Measurements from ENCODE around the gene SLC4A1.
A peak's percentile ranks its signal among the peaks of the same experiment; 100 is the strongest.

The SLC4A1 gene

DNA sequence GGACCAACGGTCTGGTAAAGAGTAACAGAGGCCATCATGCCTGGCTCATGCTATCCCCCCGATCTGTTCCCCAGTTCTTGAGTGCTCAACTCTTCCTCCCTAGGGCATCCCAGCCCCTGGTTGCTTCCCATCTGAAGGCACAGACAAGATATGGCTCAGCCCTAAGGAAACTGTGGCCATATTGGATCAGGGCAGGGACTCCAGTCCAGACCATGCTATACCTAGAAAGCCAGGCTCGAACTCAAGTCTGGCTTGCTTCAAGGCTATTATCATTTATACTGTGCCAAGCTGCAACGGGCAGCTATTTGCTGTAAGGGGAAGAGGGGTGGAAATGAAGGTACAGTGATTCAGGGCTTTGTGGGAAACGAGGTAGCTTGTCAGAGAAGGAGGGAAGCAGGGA is 51.2 kb downstream of the SLC4A1 start:
- peaks cover 41% of the 10 kb centered on the region for H3K4me1 ChIP-seq (ENCODE audit: control insufficient read depth, insufficient read depth, low read length, poor library complexity, severe bottlenecking)
- peaks cover 38% of the 10 kb centered on the region for H3K36me3 ChIP-seq (ENCODE audit: control insufficient read depth, insufficient read depth, low read length)
- H3K9me3 ChIP-seq (ENCODE audit: control insufficient read depth, low read length) = no peaks in the 10 kb centered on the region
- H3K4me3 ChIP-seq (ENCODE audit: insufficient read depth, low read depth, low read length, poor library complexity, severe bottlenecking) = peak overlapping the region; percentile 8
- no peaks in the 10 kb centered on the region for H3K27me3 ChIP-seq (replicated peaks; ENCODE audit: control insufficient read depth, insufficient read depth, low read length, poor library complexity, severe bottlenecking)
- H3K27ac ChIP-seq (ENCODE audit: insufficient read depth, low read length, poor library complexity, severe bottlenecking) = peak overlapping the region; percentile 90
- no peak for DNase-seq

DNA sequence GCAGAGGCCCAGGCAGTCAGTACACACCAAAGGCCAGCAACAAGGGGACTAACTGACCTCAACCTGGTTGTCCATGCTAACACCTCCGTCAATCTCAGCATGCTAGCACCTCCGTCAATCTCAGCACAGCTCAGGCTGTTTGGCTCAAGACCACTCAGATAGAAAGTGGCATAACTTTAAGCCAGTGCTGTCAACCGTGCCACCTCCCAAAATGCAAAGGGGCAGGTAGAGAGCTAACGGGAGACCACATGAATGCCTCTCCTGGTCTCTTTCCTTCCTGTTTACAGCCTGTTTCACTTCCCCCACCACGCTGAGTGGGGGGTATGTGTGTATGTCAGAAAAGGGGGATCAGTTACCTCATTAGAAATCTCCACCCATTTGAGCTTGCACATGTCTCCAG is 51.8 kb downstream of the SLC4A1 start:
- Histone ChIP-seq H3K4me3 (ENCODE audit: insufficient read depth, low read depth, low read length, poor library complexity, severe bottlenecking) (peak overlapping the region; percentile 8), H3K27ac (ENCODE audit: insufficient read depth, low read length, poor library complexity, severe bottlenecking) (peak overlapping the region; percentile 90), H3K36me3 (ENCODE audit: control insufficient read depth, insufficient read depth, low read length) (peaks cover 43% of the 10 kb centered on the region), H3K4me1 (ENCODE audit: control insufficient read depth, insufficient read depth, low read length, poor library complexity, severe bottlenecking) (peaks cover 42% of the 10 kb centered on the region), H3K27me3 (replicated peaks; ENCODE audit: control insufficient read depth, insufficient read depth, low read length, poor library complexity, severe bottlenecking) (no peaks in the 10 kb centered on the region), H3K9me3 (ENCODE audit: control insufficient read depth, low read length) (no peaks in the 10 kb centered on the region)
- DNase-seq = peak in 1 of 3 donors; percentile 22

DNA sequence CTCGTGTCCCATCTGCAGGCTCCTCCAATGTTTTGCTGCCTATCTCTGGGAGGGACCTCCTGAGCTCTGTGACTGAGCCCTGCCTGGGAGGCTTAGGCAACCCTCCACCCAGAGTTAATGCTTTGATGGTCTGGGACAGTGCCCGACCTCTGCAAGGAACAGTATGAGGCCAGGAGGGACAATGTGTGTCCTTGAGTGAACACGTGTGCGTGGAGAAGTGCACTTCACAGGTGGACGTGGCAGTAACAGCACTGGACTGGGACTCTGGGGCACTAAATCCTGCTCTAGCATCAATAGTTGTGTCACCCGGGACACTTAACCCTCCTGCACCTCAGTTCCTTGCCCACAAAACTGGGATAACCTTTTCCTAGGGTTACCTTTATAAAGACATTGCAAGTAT is 53.0 kb downstream of the SLC4A1 start:
- no peak for DNase-seq
- peaks cover 49% of the 10 kb centered on the region for H3K36me3 ChIP-seq (ENCODE audit: control insufficient read depth, insufficient read depth, low read length)
- H3K4me3 ChIP-seq (ENCODE audit: insufficient read depth, low read depth, low read length, poor library complexity, severe bottlenecking) = no peak overlapping the region
- peak overlapping the region; percentile 7 for H3K27ac ChIP-seq (ENCODE audit: insufficient read depth, low read length, poor library complexity, severe bottlenecking)
- peaks cover 53% of the 10 kb centered on the region for H3K4me1 ChIP-seq (ENCODE audit: control insufficient read depth, insufficient read depth, low read length, poor library complexity, severe bottlenecking)
- H3K9me3 ChIP-seq (ENCODE audit: control insufficient read depth, low read length) = no peaks in the 10 kb centered on the region
- H3K27me3 ChIP-seq (replicated peaks; ENCODE audit: control insufficient read depth, insufficient read depth, low read length, poor library complexity, severe bottlenecking) = no peaks in the 10 kb centered on the region

DNA sequence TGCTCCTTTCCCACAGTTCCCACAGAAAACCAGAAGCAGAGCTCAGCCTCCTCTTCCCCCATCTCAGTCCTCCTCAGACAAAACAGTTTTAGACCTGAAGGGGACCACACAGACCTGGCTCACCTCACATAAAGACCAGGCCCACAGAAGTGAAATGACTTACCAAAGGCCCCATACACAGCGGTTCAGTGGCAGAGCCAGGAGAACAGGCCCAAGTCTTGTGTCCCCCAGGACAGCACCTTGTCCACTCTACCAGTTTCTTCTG is 53.8 kb downstream of the SLC4A1 start:
- H3K27ac ChIP-seq (ENCODE audit: insufficient read depth, low read length, poor library complexity, severe bottlenecking) = peak overlapping the region; percentile 7
- H3K9me3 ChIP-seq (ENCODE audit: control insufficient read depth, low read length) = no peaks in the 10 kb centered on the region
- H3K36me3 ChIP-seq (ENCODE audit: control insufficient read depth, insufficient read depth, low read length) = peaks cover 56% of the 10 kb centered on the region
- no peaks in the 10 kb centered on the region for H3K27me3 ChIP-seq (replicated peaks; ENCODE audit: control insufficient read depth, insufficient read depth, low read length, poor library complexity, severe bottlenecking)
- no peak overlapping the region for H3K4me3 ChIP-seq (ENCODE audit: insufficient read depth, low read depth, low read length, poor library complexity, severe bottlenecking)
- DNase-seq = no peak
- H3K4me1 ChIP-seq (ENCODE audit: control insufficient read depth, insufficient read depth, low read length, poor library complexity, severe bottlenecking) = peaks cover 55% of the 10 kb centered on the region

DNA sequence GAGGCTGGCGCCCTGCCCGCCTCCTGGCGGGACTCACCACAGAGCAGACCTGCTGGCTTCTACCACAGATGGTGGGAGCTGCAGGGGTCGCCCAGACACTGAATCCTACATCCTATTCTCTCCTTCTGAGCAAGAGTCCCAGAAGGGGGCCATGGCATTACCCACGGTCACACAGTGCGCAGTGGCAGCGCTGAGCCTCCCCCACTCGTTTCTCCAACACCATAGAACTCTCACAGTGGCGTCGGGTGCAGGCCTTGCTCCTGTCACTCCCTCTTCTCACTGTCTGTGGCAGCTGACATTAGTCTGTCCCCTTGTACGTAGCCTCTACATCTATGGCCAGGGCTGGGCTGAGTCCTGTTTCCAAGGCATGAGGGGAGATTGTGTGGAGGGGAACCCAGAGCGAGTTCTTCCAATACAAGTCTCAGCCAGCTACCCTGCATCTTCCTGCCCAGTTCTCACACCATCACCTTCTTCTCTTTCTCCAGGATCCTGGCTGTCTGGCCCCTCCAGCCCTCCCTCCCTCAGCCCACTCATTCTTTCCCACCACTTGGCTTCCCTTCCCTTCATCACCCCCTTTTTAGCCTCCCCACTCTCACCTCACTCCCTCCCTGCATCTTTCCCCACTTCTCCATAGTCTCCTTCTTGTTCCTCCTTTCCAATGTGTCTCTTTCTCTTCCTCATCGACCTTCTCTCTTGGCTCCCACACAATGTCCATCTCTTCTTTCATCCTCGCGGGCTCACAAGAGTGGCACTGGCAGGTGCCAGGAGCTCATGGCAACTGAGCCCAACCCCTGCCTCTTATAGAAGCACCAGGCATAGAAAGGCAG is 54.3 kb downstream of the SLC4A1 start:
- peaks cover 55% of the 10 kb centered on the region for H3K4me1 ChIP-seq (ENCODE audit: control insufficient read depth, insufficient read depth, low read length, poor library complexity, severe bottlenecking)

DNA sequence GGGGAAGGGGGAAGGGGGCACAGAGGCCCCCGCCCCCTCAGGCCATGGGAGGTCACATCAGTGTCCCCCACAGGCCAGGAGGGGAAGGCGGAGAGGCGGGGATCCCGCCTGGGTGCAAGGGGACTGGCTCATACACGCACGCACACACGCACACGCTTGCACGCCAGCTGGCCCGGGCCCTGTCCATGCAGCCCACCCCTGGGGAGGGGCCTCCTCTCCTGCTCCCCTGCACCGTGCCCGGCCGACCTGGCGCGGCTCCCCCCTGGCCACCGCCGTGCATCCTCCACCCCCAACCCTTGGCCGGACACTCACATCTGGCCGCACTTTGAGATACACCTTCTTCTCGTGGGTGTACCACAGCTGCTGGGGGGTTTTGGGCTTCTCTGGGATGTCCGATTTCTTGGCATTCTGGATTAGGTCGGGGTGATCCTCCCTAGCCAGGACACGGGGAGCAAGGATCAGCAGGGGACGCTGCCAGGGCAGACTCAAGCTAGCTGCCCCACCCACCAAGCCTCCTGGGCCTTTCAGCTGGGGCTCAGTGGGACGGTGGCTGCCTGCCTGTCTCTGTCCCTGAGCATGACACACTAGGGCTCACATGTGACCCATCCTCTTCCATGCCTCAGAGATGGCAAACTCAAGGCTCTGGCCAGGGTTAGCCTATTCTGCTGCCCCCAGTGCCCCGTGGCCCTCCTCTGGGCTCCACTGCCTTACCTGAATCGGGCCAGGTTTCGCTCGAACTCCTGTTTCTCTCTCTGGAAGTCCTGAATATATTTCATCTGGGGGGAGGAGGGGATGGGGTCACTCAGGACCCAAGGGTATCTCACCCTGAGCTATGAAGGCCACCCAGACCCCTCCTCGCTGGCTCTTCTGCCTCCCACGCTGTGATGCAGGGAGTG is 55.2 kb downstream of the SLC4A1 start:
- peaks cover 50% of the 10 kb centered on the region for H3K4me1 ChIP-seq (ENCODE audit: control insufficient read depth, insufficient read depth, low read length, poor library complexity, severe bottlenecking)
- H3K27ac ChIP-seq (ENCODE audit: insufficient read depth, low read length, poor library complexity, severe bottlenecking) = no peak overlapping the region
- H3K4me3 ChIP-seq (ENCODE audit: insufficient read depth, low read depth, low read length, poor library complexity, severe bottlenecking) = no peak overlapping the region
- no peaks in the 10 kb centered on the region for H3K27me3 ChIP-seq (replicated peaks; ENCODE audit: control insufficient read depth, insufficient read depth, low read length, poor library complexity, severe bottlenecking)
- H3K36me3 ChIP-seq (ENCODE audit: control insufficient read depth, insufficient read depth, low read length) = peaks cover 70% of the 10 kb centered on the region
- DNase-seq = no peak
- H3K9me3 ChIP-seq (ENCODE audit: control insufficient read depth, low read length) = no peaks in the 10 kb centered on the region

More for the DNA sequence above, 54.3 kb downstream of the SLC4A1 start:
- Histone ChIP-seq H3K27ac (ENCODE audit: insufficient read depth, low read length, poor library complexity, severe bottlenecking) (peak overlapping the region; percentile 7), H3K9me3 (ENCODE audit: control insufficient read depth, low read length) (no peaks in the 10 kb centered on the region), H3K4me3 (ENCODE audit: insufficient read depth, low read depth, low read length, poor library complexity, severe bottlenecking) (no peak overlapping the region), H3K36me3 (ENCODE audit: control insufficient read depth, insufficient read depth, low read length) (peaks cover 62% of the 10 kb centered on the region), H3K27me3 (replicated peaks; ENCODE audit: control insufficient read depth, insufficient read depth, low read length, poor library complexity, severe bottlenecking) (no peaks in the 10 kb centered on the region)
- no peak for DNase-seq

DNA sequence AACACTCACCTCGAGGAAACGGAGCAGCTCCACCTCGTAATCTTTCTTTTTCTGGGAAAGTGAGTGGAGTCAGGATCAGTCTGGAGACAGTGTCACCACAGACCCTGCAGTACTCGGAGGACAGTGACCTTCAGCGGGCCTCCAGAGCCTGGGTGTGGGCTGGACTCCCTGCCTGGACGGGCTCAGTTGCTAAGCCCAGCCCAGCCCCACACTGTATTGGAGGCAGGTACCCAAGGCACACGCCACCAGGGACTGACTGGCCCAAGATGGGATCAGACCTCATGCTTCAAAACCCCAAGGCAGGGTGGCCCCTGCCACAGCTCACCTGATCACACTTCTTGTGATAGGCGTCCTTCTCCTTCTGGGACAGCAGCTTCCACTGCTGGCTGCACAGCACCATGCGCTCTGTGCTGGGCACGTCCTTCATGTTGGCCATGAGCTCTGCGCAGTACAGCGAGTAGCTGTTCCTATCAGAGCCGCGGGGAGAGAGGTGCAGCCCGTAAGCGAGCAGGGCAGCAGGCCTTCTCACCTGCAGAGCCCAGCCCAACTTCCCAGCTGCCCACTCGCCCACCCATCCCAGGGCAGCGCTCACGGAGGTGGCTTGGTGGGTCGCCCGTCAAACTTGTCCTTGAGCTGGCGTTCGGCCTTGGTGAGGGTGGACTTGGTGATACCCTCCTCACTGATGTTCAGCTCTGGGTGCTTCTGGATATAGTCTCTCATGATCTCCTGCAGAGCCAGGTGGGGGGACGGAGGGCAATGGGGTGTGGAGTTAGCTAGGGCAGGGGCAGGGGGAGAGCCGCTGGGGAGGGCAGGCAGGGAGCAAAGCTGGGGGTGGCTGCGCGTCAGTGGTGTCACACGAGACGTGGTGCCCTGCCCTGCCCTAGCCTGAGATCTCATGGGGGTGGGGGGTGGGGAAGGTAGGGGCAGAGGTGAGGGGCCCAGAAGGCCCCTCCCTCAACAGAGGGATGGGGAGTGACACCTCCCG is 56.4 kb downstream of the SLC4A1 start:
- Histone ChIP-seq H3K9me3 (ENCODE audit: control insufficient read depth, low read length) (no peaks in the 10 kb centered on the region), H3K4me3 (ENCODE audit: insufficient read depth, low read depth, low read length, poor library complexity, severe bottlenecking) (no peak overlapping the region), H3K36me3 (ENCODE audit: control insufficient read depth, insufficient read depth, low read length) (peaks cover 82% of the 10 kb centered on the region), H3K27me3 (replicated peaks; ENCODE audit: control insufficient read depth, insufficient read depth, low read length, poor library complexity, severe bottlenecking) (no peaks in the 10 kb centered on the region), H3K27ac (ENCODE audit: insufficient read depth, low read length, poor library complexity, severe bottlenecking) (no peak overlapping the region), H3K4me1 (ENCODE audit: control insufficient read depth, insufficient read depth, low read length, poor library complexity, severe bottlenecking) (peaks cover 38% of the 10 kb centered on the region)
- DNase-seq = no peak

DNA sequence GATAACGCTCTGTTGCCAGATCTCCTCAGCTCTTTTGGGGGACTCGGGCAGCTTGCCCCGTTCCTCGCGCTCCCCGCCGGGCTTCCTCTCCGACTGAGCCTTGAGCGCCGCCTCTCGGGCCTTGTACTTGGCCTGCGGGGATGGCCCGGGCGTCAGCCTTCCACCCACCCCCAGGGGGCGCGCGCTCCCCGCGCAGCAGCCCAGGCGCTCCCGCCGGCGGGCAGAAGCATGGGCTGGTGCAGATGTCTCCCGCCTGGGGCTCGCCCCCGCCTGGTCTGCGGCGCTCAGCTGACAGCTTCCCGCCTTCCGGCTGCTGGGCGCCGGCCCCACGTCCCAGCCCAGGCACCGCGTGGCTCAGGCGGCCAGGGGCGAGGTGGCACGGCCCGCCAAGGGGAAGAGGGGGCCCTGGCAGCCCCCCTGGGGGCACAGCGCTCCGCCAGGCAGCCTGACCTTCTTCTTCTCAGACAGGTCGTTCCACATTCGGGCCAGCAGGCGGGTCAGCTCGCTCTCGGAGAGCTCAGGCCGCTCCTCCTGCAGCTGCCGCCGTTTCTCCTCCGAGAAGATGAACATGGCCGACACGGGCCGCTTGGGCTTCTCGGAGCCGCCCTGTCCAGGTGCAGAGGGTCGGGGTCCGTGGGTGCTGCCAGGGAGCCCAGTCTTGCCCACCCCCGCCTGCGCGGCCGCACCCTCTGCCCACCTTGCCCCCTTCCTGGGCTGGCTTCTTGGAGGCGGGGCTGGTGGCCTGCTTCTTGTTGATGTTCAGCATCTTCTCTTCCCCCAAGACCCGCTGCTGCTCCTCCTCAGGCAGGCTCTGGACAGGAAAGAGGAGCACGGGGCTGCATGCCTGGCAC is 57.4 kb downstream of the SLC4A1 start:
- peak; percentile 82 to 85 (median 84) for DNase-seq
- Histone ChIP-seq H3K4me3 (ENCODE audit: insufficient read depth, low read depth, low read length, poor library complexity, severe bottlenecking) (no peak overlapping the region), H3K4me1 (ENCODE audit: control insufficient read depth, insufficient read depth, low read length, poor library complexity, severe bottlenecking) (peaks cover 28% of the 10 kb centered on the region), H3K27me3 (replicated peaks; ENCODE audit: control insufficient read depth, insufficient read depth, low read length, poor library complexity, severe bottlenecking) (no peaks in the 10 kb centered on the region), H3K9me3 (ENCODE audit: control insufficient read depth, low read length) (no peaks in the 10 kb centered on the region), H3K27ac (ENCODE audit: insufficient read depth, low read length, poor library complexity, severe bottlenecking) (peak overlapping the region; percentile 70), H3K36me3 (ENCODE audit: control insufficient read depth, insufficient read depth, low read length) (peaks cover 78% of the 10 kb centered on the region)

DNA sequence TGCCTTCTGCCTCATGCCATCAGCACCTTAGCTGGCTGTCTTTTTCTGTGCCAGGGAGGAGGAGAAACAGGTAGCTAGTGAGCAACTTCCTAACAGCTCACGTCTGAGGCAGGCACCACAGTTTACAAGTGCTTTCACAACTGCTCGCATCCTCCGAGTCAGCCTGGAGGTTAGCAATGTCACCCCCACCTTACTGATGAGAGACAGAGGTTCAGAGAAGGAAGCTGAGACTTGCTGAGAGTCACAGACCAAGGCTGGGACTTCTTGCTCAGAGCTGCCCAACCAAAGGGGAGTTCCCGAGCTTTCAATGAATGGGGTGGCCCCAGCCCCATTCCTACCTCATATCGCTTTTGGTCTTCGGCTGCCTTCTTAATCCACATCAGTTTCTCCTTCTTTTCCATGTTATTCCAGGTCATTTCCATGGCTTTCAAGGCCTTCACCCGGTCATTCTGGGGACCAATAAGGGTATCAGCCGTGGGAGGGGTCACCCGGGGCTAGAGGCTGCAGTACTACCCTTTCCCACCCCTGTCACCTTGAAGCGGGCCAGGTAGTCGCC is 58.1 kb downstream of the SLC4A1 start:
- Histone ChIP-seq H3K27me3 (replicated peaks; ENCODE audit: control insufficient read depth, insufficient read depth, low read length, poor library complexity, severe bottlenecking) (no peaks in the 10 kb centered on the region), H3K4me3 (ENCODE audit: insufficient read depth, low read depth, low read length, poor library complexity, severe bottlenecking) (no peak overlapping the region), H3K4me1 (ENCODE audit: control insufficient read depth, insufficient read depth, low read length, poor library complexity, severe bottlenecking) (peaks cover 21% of the 10 kb centered on the region), H3K9me3 (ENCODE audit: control insufficient read depth, low read length) (no peaks in the 10 kb centered on the region), H3K36me3 (ENCODE audit: control insufficient read depth, insufficient read depth, low read length) (peaks cover 71% of the 10 kb centered on the region), H3K27ac (ENCODE audit: insufficient read depth, low read length, poor library complexity, severe bottlenecking) (peak overlapping the region; percentile 70)
- no peak for DNase-seq

Measured in effector memory CD4-positive, alpha-beta T cell (primary cell).